ENCODE results near the gene PRSS8. TPM values are rescaled to one million over a fixed set of nuclear protein-coding genes. Genes with fewer than 3 reads are reported as not detected.
A peak's percentile ranks its signal among the peaks of the same experiment; 100 is the strongest.
"Not testable (repeated sequence)": the region's sequence is repeated elsewhere in the genome, so short reads cannot be mapped to it uniquely, and the experiment has no call there.

Gene PRSS8
- total and polyA plus RNA-seq, 3 experiments from 2014 or later, result not detected

DNA sequence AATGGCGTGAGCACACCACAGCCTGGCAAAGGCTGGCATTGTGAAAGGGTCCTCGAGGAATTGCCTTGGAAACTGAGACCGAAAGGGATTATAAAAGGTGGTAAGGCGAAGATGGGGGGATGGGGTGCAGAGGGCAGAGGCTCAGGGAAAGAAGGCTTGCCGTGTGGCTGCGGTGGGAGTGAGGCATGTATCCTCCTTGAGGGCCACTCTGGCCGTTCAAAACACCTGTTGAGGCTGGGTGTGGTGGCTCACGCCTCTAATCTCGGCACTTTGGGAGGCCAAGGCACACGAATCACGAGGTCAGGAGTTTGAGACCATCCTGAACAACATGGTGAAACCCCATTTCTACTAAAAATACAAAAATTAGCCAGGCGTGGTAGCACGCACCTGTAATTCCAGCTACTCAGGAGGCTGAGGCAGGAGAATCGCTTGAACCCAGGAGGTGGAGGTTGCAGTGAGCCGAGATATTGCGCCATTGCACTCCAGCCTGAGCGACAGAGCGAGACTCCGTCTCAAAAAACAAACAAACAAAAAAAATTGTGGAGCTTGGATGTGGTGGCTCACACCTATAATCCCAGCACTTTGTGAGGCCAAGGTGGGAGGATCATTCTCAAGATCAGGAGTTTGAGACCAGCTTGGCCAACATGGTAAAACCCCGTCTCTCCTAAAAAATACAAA, 1.4 kb upstream of the PRSS8 start:
- DNase-seq; CTCF ChIA-PET; H3K4me1 ChIP-seq (ENCODE audit: insufficient read depth, low read length); H3K27ac ChIP-seq (ENCODE audit: low read depth, low read length); H3K27ac Mint-ChIP-seq; H3K9me3 ChIP-seq (ENCODE audit: low read length); H3K27me3 ChIP-seq (ENCODE audit: insufficient read depth, low read length, poor library complexity, severe bottlenecking); POLR2A ChIA-PET; H3K27me3 Mint-ChIP-seq; H3K4me3 ChIP-seq (ENCODE audit: low read length); H3K4me1 Mint-ChIP-seq; H3K4me3 Mint-ChIP-seq; H3K9me3 Mint-ChIP-seq; H3K36me3 ChIP-seq (ENCODE audit: insufficient read depth, low read length): not testable (repeated sequence)
- peaks cover 0 to 16% (median 0%) of the 10 kb centered on the region in 3 donors for H3K36me3 Mint-ChIP-seq

DNA sequence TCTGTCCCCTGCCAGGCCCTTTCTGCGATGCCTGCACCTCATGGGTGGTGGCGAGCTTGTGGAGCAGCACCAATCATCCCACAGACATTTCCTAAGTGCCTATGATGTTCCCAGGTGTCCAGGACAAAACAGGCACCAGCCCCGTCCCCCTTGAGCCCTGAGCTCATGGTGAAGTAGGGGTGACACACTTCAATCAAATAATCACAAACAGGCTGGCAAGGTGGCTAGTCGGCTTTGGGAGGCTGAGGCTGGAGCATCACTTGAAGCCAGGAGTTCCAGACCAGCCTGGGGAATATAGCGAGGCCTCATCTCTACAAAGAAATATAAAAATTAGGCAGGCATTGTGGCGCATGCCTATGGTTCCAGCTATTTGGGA, 748 bp upstream of the PRSS8 start:
- Histone ChIP-seq H3K36me3 (ENCODE audit: insufficient read depth, low read length) (no peaks in the 10 kb centered on the region), H3K9me3 (ENCODE audit: low read length) (no peaks in the 10 kb centered on the region), H3K4me3 (ENCODE audit: low read length) (no peak overlapping the region), H3K27me3 (ENCODE audit: insufficient read depth, low read length, poor library complexity, severe bottlenecking) (no peaks in the 10 kb centered on the region), H3K4me1 (ENCODE audit: insufficient read depth, low read length) (no peaks in the 10 kb centered on the region), H3K27ac (ENCODE audit: low read depth, low read length) (no peak overlapping the region)
- no peak for DNase-seq
- Mint-ChIP-seq H3K4me3 (no peak overlapping the region), H3K27me3 (peaks cover 0 to 2% of the 10 kb centered on the region in 2 donors), H3K27ac (peak overlapping the region in 1 of 8 donors; percentile 37), H3K4me1 (peaks cover 0 to 2% (median 0%) of the 10 kb centered on the region in 3 donors), H3K9me3 (no peaks in the 10 kb centered on the region), H3K36me3 (peaks cover 0 to 22% (median 0%) of the 10 kb centered on the region in 3 donors)
- POLR2A ChIA-PET, result no interaction called here
- CTCF ChIA-PET, result no interaction called here

DNA sequence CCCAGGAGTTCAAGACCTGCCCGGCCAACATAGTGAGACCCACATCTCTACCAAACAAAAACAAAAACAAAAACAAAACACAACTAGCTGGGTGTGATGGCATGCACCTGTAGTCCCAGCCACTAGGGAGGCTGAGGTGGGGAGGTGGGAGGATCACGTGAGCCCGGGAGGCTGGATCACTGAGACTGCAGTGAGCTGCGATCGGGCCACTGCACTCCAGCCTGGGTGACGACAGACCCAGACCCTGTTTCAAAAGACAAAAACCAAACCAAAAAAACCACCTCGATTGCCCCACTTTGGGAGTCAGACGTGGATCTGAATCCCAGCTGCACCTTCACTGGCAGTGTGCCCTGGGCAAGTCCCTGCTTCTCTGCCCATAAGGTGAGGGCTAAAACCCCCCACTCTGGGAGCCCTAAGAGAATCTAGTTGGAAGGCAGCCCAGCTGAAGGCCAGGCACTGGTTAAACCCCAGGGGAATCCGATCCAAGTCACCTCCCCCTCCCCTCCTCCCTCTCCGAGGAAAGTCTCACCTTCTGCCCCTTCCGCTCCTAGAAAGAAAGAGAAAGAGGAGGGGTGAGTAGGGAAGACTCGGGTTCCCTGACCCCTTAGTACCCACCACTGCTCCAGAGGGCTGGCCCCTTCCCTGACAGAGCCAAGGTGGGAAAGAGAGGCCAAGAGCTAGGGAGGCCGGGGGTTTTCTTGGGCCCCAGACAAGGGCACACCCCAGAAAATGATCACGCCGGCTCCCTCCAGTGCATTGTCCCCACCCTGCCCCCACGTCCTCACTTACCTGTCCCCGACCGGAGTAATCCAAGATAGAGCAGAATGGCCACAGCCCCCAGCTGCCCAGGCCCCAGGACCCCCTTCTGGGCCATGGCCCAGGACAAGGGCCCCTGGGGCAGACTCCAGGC, 647 bp downstream of the PRSS8 start:
- H3K4me1 ChIP-seq (ENCODE audit: insufficient read depth, low read length), result no peaks in the 10 kb centered on the region
- no peak for DNase-seq
- peaks cover 0 to 2% (median 0%) of the 10 kb centered on the region in 3 donors for H3K4me1 Mint-ChIP-seq
- no peak overlapping the region for H3K27ac Mint-ChIP-seq
- H3K27ac ChIP-seq (ENCODE audit: low read depth, low read length), result peak overlapping the region; percentile 61
- H3K36me3 ChIP-seq (ENCODE audit: insufficient read depth, low read length), result no peaks in the 10 kb centered on the region
- peaks cover 0 to 2% of the 10 kb centered on the region in 2 donors for H3K27me3 Mint-ChIP-seq
- ChIA-PET POLR2A (no interaction called here), CTCF (interaction anchor here (0.6 kb wide), 1 partner anchor 108 kb away, joined by 4 read pairs; no protein-coding TSS in a partner anchor)
- H3K4me3 Mint-ChIP-seq, result no peak overlapping the region
- H3K27me3 ChIP-seq (ENCODE audit: insufficient read depth, low read length, poor library complexity, severe bottlenecking), result no peaks in the 10 kb centered on the region
- no peak overlapping the region for H3K4me3 ChIP-seq (ENCODE audit: low read length)
- peaks cover 0 to 35% (median 4%) of the 10 kb centered on the region in 3 donors for H3K36me3 Mint-ChIP-seq
- no peaks in the 10 kb centered on the region for H3K9me3 Mint-ChIP-seq
- no peaks in the 10 kb centered on the region for H3K9me3 ChIP-seq (ENCODE audit: low read length)

DNA sequence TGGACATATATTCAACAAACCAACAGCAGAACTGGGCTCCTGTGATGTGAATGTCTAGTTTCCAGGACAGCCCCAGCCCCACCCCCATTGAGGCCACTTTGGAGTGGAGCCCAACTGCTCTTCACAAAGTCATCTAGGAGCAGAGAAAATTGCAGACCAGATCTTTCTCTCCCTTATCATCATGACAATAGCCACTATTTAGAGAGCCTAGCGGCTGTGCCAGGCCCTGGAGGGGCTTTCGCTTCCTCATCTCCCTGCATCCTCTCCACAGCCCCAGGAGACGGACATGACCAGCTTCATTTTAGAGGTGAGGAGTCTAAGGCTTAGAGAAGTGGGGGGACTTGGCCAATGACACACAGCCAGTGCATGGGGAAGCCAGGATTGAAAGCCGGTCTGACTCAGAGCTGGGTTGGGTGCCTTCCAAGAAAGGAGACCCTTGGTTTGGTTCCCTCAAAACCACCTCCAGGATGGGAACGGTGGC, 1.4 kb downstream of the PRSS8 start:
- Histone ChIP-seq H3K27me3 (ENCODE audit: insufficient read depth, low read length, poor library complexity, severe bottlenecking) (no peaks in the 10 kb centered on the region), H3K9me3 (ENCODE audit: low read length) (no peaks in the 10 kb centered on the region), H3K36me3 (ENCODE audit: insufficient read depth, low read length) (no peaks in the 10 kb centered on the region), H3K4me1 (ENCODE audit: insufficient read depth, low read length) (no peaks in the 10 kb centered on the region), H3K4me3 (ENCODE audit: low read length) (no peak overlapping the region), H3K27ac (ENCODE audit: low read depth, low read length) (peak overlapping the region; percentile 61)
- Mint-ChIP-seq H3K36me3 (peaks cover 0 to 42% (median 4%) of the 10 kb centered on the region in 3 donors), H3K27me3 (peaks cover 0 to 2% of the 10 kb centered on the region in 2 donors), H3K4me3 (no peak overlapping the region), H3K4me1 (peaks cover 0 to 2% (median 0%) of the 10 kb centered on the region in 3 donors), H3K9me3 (no peaks in the 10 kb centered on the region), H3K27ac (peak overlapping the region in 1 of 8 donors; percentile 53)
- ChIA-PET POLR2A (no interaction called here), CTCF (interaction anchor here (0.6 kb wide), 1 partner anchor 107 kb away, joined by 4 read pairs; no protein-coding TSS in a partner anchor)
- DNase-seq, result no peak

DNA sequence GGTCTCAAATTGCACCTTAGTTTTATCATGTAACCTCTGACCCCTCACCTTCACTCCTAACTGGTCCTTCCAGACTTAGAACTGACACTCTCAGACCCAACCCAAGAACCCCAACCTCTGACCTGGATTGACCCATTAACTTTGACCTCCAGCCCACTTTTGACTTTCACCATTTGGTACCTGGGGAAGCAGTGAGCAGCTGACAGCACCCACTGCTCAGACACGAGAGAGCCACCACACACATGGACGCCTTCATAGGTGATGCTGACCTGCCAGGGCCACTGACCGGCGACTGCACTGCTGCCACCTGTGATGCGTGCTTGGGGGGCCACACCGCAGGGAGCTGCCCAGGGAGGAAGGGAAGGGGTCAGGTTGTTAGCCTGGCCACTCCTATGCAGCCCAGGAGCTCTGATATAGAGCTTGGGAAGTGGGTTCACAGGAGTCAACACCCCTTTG, 2.5 kb downstream of the PRSS8 start:
- peak overlapping the region in 1 of 8 donors; percentile 23 for H3K27ac Mint-ChIP-seq
- Histone ChIP-seq H3K27me3 (ENCODE audit: insufficient read depth, low read length, poor library complexity, severe bottlenecking) (no peaks in the 10 kb centered on the region), H3K27ac (ENCODE audit: low read depth, low read length) (no peak overlapping the region), H3K36me3 (ENCODE audit: insufficient read depth, low read length) (no peaks in the 10 kb centered on the region), H3K4me3 (ENCODE audit: low read length) (no peak overlapping the region), H3K4me1 (ENCODE audit: insufficient read depth, low read length) (no peaks in the 10 kb centered on the region), H3K9me3 (ENCODE audit: low read length) (no peaks in the 10 kb centered on the region)
- no peaks in the 10 kb centered on the region for H3K9me3 Mint-ChIP-seq
- H3K4me1 Mint-ChIP-seq, result peaks cover 0 to 2% (median 0%) of the 10 kb centered on the region in 3 donors
- ChIA-PET POLR2A (no interaction called here), CTCF (interaction anchor here (1.0 kb wide), 1 partner anchor 9 kb away, joined by 9 read pairs; no protein-coding TSS in a partner anchor)
- H3K4me3 Mint-ChIP-seq, result no peak overlapping the region
- no peak for DNase-seq
- peaks cover 0 to 52% (median 6%) of the 10 kb centered on the region in 3 donors for H3K36me3 Mint-ChIP-seq
- H3K27me3 Mint-ChIP-seq, result peaks cover 0 to 2% of the 10 kb centered on the region in 2 donors

DNA sequence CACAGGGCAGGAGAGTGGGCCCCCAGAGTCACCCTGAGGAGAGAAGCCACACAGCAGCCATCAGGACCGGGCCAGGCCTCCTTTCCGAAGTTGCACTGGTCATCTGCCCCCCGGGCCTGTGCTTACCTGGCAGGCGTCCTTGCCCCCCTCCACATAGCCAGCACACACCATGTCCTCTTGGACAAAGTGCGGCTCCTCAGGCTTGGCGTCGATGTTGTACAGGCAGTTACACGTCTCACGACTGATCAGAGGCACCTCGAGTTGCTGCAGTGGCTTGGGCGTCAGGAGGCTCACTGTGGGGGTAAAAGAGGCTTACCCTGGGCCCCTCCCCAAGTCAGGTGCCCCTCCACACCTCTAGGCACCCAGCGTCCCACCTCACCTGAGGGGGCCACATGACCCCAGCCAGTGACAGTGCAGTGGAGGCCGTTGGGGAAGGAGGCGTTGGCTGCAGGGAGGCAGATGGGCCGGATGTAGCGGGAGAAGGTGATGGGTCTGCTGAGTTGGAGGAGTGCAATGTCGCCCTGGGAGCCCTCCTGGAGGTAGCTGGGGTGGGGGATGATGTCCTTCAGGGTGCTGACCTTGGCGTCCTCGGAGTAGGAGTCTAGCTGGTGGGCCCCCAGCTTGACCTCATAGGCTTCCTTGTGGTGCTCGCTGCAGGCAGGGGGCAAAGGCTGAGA, 3.1 kb downstream of the PRSS8 start:
- Mint-ChIP-seq H3K27me3 (peaks cover 0 to 2% of the 10 kb centered on the region in 2 donors), H3K9me3 (no peaks in the 10 kb centered on the region), H3K36me3 (peaks cover 0 to 58% (median 11%) of the 10 kb centered on the region in 3 donors), H3K27ac (no peak overlapping the region), H3K4me3 (no peak overlapping the region), H3K4me1 (peaks cover 0 to 2% (median 0%) of the 10 kb centered on the region in 3 donors)
- Histone ChIP-seq H3K4me3 (ENCODE audit: low read length) (no peak overlapping the region), H3K4me1 (ENCODE audit: insufficient read depth, low read length) (no peaks in the 10 kb centered on the region), H3K27me3 (ENCODE audit: insufficient read depth, low read length, poor library complexity, severe bottlenecking) (no peaks in the 10 kb centered on the region), H3K27ac (ENCODE audit: low read depth, low read length) (no peak overlapping the region), H3K9me3 (ENCODE audit: low read length) (no peaks in the 10 kb centered on the region), H3K36me3 (ENCODE audit: insufficient read depth, low read length) (peaks cover 5% of the 10 kb centered on the region)
- no peak for DNase-seq
- ChIA-PET POLR2A (interaction anchor here (0.5 kb wide), 1 partner anchor 85 kb away, joined by 3 read pairs; no protein-coding TSS in a partner anchor), CTCF (interaction anchor here (1.0 to 2.0 kb wide), 2 partner anchors 10 kb away, joined by 9 read pairs; no protein-coding TSS in a partner anchor)

DNA sequence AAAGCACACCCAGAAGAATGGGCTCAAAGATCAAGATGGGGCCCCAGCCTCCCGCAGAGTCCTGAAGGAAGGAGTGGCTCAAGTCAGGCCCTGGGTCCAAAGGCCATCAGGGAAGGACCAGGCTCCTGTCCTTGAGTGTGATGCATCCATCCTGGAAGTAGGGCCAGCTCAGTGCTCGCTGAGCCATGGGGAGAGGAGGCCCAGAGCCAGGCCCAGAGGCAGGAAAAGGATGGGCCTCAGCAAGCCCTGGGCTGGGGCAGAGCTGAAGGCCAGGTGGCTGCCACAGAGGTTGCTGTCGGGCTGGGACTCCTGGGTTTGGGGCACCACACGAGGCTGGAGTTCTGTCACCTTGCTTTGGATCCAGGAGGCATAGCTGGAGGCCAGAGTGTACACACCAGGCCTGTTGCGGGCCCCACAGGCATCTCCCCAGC, 3.7 kb downstream of the PRSS8 start:
- H3K36me3 Mint-ChIP-seq, result peaks cover 0 to 63% (median 11%) of the 10 kb centered on the region in 3 donors
- peaks cover 5% of the 10 kb centered on the region for H3K36me3 ChIP-seq (ENCODE audit: insufficient read depth, low read length)
- no peak overlapping the region for H3K27ac ChIP-seq (ENCODE audit: low read depth, low read length)
- POLR2A ChIA-PET, result interaction anchor here (0.5 kb wide), 1 partner anchor 85 kb away, joined by 3 read pairs; no protein-coding TSS in a partner anchor
- H3K4me1 Mint-ChIP-seq, result peaks cover 0 to 2% (median 0%) of the 10 kb centered on the region in 3 donors
- no peaks in the 10 kb centered on the region for H3K27me3 ChIP-seq (ENCODE audit: insufficient read depth, low read length, poor library complexity, severe bottlenecking)
- no peaks in the 10 kb centered on the region for H3K4me1 ChIP-seq (ENCODE audit: insufficient read depth, low read length)
- no peak overlapping the region for H3K4me3 Mint-ChIP-seq
- no peak overlapping the region for H3K27ac Mint-ChIP-seq
- no peak overlapping the region for H3K4me3 ChIP-seq (ENCODE audit: low read length)
- CTCF ChIA-PET, result interaction anchor here (2.0 kb wide), 1 partner anchor 10 kb away, joined by 9 read pairs; no protein-coding TSS in a partner anchor
- peaks cover 0 to 2% of the 10 kb centered on the region in 2 donors for H3K27me3 Mint-ChIP-seq
- H3K9me3 Mint-ChIP-seq, result no peaks in the 10 kb centered on the region
- DNase-seq, result no peak
- H3K9me3 ChIP-seq (ENCODE audit: low read length), result no peaks in the 10 kb centered on the region
